GM12892 (cell line): ENCODE data around the gene TMEM132E.

Experiments used
- POLR2A ChIP-seq: IDR thresholded peaks from 2 replicates; pipeline ENCODE4 v1.6.1; 2011; ENCODE audit warnings: low read depth, low read length, control low read depth
- POLR2AphosphoS5 ChIP-seq: IDR thresholded peaks from 2 replicates; pipeline ENCODE4 v1.6.1; 2011; ENCODE audit warnings: low read depth, low read length, control low read depth
- TAF1 ChIP-seq: IDR thresholded peaks from 2 replicates; pipeline ENCODE4 v1.6.1; 2011; ENCODE audit warnings: low read depth, mild to moderate bottlenecking, control low read depth, low read length, borderline replicate concordance

GRCh38 chr17:34638526-34639260 lies 59.3 kb downstream of the TMEM132E start:
- TF ChIP-seq TAF1 (no peak), POLR2AphosphoS5 (no peak), POLR2A (no peak)
